AG08396 (cell line): ENCODE results near the gene CARHSP1.
"Not testable (repeated sequence)": the region's sequence is repeated elsewhere in the genome, so short reads cannot be mapped to it uniquely, and the experiment has no call there.

Source experiments
- DNase-seq: peaks from one replicate; pipeline ENCODE4 v3.0.0; 2012; ENCODE audit warnings: low spot score, mixed read lengths

Gene CARHSP1

DNA sequence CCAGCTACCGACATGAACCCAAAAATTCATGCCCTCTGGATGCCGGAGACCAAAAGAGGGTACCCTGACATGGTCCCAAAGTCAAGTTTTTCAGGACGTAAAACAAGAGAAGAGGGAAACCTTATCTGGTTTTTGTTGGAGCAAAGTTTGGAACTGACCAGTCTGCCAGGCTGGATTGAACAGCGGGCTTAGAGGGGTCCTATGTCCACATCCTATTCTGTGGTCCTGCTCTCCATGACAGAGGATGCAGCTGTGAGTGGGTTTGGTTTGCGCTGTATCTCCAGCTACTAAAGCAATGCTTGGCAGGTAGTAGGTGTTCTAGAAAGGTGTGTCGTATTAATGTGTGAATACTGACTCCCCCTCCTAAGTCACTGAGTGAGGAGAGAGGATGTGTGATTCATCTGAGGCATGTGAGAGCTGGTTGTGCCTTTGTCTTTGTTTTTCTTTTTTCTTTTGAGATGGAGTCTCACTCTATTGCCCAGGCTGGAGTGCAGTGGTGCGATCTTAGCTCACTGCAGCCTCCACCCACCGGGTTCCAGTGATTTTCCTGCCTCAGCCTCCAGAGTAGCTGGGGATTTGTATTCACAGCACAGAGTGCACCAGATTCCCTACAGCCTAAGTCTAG lies 40.2 kb downstream of the CARHSP1 start:
- no peak for DNase-seq

DNA sequence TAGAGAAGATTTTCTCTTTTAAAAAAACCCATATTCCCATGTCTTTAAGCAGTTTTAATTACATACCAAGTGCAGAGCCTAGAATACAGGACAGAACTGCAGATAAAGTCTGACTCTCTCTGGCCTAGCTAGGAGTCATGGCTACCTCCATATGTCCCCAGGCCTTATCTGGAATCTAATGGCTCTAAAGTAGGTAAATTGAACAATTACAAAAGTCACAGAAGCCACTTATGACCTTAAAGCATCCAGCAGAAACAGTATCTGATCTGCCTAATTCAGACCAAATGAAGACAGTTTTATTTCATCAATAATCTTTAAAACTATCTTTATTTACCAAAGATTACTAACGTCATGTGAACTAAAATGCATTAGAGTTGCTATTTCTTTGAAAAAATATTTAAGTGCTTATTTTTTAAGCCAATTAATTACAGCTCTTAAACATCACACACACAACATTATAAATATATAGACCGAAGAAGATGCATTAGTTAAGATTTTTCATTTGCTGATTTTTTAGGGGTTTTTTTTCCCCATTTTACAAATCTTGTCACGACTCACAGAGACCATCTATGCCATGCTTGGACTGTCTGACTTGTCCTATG lies 42.4 kb downstream of the CARHSP1 start:
- no peak for DNase-seq

- no peak for DNase-seq
These were observed 46.4 kb downstream of the CARHSP1 start for GRCh38 chr16:8822403-8822802.

DNA sequence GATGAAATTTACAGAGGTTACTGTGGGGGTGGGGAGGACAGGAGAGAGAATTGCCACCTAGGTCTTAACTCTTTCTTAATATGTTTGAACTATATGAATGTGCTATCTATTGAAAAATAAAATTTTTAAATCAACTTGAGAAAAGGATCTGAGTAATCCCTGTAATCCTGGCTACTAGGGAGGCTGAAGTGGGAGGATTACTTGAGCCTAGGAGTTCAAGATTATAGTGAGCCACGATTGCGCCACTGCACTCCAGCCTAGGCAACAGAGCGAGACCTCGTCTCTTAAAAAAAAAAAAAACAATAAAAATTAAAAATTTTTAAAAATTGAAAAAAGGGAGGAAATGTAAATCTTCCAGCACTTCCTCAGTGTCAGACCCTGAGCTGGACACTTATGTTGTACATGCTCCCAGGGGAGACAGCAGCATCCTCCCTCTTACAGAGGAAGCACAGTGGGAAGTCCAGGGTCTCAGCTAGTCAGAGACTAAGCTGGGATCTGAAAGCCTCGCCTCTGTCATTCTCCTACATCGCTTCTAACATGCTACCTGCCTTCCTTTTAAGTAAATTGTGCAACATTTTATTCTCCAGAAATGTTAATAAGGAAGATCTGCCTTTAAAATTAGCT lies 49.3 kb downstream of the CARHSP1 start:
- DNase-seq: no peak

DNA sequence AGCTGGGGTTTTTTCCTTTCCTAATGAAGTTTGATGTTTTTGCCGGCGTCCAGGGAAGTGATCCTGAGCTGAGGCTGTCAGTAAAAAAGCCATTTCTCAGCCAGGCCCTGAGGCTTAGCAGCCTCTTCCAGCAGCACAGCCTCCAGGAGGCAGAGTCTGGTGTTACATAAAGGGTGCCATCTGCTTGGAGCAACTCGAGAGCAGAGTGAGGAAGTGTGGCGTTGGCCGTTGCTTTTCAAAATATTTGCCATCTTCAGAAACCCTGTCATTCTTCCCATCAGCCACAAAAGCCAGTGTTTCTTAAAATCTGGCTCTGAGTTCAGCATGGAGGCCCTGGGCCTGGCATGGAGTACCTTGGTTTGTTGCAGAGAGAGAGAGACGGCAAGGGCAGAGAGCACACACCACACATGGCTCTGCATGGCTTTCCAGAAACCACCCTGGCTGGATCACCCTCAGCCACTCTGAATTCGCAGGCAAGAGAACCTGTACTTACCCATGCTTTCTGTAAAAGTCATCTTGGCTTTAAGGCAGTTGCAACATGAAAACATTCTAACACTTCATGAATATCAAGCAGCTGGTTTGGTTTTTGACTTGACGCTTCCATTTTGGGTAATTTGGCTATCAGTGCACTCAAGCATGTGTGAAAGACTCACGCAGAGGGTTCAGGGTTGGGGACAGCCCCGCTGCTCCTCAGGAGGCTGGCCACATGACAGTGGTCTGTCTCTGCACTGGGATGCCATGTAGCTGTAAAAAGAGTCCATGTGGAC lies 50.1 kb downstream of the CARHSP1 start:
- DNase-seq: no peak

- DNase-seq: no peak
These were observed 51.7 kb downstream of the CARHSP1 start for GRCh38 chr16:8816967-8817655.

DNA sequence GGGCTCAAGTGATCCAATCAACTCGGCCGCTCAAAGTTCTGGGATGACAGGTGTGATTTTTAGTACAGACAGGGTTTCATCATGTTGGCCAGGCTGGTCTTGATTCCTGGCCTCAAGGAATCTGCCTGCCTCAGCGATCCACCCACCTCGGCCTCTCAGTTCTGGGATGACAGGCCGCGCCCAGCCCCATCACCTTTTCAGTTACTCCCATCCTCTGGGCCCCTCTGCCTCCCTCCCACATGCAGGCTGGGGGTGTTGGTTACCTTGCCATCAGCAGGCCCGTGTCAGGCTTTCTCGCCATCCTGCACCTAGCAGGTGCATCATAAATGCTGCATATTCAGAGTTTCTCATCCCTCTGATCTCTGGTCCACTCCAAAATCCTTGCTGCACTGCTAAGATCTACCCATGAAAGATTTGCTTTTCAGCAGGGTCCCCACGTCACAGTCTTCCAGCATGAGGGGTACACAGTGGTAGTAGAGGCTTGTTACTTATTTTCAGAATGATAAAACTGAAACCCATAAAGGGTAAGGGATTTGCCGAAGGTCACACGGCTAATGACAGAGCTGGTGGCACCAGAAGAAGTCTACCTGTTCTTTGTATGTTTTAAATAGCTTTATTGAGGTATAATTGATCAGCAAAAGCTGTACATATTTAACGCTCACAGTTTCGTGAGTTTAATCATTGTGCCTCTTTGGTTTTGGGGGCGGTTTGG lies 54.6 kb downstream of the CARHSP1 start:
- DNase-seq: no peak

DNA sequence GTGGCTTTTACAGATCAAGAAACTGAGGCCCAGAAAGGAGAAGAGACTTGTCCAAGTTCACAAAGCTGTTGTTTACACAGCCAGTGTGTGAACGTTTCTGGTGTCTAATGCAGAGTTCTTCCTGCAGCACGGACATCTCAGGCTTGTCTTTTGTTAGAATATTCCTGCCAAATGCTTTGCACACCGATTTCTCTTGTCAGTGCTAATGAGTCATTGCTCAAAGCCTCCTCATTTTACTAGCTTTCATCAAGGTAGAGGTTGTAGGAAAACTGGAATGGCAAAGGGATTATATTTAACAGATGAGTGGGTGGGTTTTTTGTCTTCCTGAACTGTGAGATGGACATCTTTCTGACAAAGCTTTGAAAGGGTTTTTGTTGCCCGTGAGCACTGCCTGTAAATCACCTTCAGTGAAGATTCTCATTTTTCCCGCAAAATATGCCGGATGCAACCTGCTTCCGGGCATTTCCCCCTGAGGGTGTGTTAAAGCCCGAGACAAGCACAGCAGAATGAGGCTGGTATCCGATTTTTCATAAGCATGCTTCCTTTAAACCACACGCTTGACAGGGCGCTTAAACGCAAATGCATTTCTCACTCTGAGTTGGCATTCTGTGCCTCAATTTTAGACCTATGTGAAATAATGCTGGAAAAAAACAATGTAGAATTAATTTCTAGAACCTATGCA lies 56.5 kb downstream of the CARHSP1 start:
- DNase-seq: no peak

- no peak for DNase-seq
These were observed 60.0 kb downstream of the CARHSP1 start for GRCh38 chr16:8808613-8809353.

DNA sequence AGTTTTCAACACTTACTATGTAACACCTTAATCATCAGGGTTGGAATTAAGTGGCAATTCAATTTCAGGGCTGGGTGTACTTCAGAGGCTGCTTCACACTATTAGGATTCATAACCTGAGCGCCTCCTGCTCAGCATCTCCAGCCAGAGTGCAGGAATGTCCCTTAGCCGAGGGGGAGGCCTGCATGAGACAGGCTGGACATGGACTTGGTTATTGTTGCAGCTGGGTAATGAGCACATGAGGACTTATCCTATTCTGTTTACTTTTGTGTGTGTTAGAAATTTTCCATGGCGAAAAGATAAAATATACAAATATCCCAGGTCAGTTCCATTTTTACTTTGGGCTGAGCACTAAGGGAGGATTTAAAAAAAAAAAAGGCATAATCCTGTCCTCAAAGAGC lies 60.8 kb downstream of the CARHSP1 start:
- no peak for DNase-seq

DNA sequence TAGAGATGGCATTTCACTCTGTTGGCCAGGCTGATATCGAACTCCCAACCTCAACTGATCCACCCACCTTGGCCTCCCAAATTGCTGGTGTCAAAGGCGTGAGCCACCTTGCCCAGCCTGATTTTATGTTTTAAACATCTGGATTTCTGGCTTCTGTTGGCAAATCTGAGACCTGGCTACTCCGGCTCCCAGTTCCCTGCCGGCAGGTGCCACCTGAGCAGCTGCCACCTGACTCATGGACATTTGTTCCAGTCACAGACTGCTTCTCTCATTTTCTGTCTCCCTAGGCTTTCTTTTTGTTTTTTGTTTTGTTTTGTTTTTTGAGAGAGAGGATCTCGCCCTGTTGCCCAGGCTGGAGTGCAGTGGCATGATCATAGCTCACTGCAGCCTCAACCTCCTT lies 61.6 kb downstream of the CARHSP1 start:
- no peak for DNase-seq

- DNase-seq: no peak
These were observed 62.4 kb downstream of the CARHSP1 start for GRCh38 chr16:8806272-8806983.

- no peak for DNase-seq
These were observed 64.5 kb downstream of the CARHSP1 start for GRCh38 chr16:8804313-8804712.

- not testable (repeated sequence) for DNase-seq
These were observed 65.1 kb downstream of the CARHSP1 start for GRCh38 chr16:8803733-8804132.
